Stimulated activated CD4-positive, alpha-beta T cell treated with anti-CD3 and anti-CD28 coated beads, Interleukin-1b, Interleukin-23, amount 100 ng/mL, for 1 hour (primary cell): ENCODE results near the gene GDI2.
"Not testable (repeated sequence)": the region's sequence is repeated elsewhere in the genome, so short reads cannot be mapped to it uniquely, and the experiment has no call there.

Experiments
- DNase-seq, 2 donors: peaks; one replicate each; pipeline ENCODE4 v3.0.0-alpha.2; 2020; ENCODE audit warnings: low read depth in 2 of 2

Gene GDI2

DNA sequence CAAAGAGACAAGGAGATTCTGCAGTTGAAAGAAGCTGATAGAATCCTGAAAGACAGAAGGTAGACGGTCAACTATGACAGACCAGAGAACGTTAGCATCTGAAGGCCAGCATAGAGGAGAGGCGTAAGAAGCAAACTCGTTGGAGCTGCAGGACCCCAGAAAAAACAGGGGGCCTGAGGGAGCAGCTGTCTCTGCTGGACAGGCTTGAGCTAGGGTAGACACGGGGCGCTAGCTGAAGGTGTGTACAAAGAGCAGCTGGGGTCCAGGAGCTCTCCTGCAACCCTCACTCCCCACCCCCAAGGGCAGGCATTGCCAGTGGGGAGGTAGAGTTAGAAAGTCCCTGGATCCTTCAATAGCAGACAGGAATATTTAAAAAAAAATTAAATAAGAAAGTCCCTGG, 14.6 kb upstream of the GDI2 start:
- DNase-seq, result no peak

DNA sequence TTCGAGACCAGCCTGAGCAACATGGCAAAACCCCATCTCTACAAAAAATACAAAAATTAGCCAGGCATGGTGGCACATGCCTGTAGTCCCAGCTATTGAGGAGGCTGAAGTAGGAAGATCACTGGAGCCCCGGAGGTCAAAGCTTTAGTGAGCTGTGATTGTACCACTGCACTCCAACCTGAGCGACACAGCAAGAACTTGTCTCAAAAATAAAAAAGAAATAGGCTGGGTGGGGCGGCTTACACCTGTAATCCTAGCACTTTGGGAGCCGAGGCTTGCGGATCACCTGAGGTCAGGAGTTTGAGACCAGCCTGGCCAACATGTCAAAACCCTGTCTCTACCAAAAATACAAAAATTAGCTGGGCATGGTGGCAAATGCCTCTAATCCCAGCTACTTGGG, 13.3 kb upstream of the GDI2 start:
- not testable (repeated sequence) for DNase-seq

DNA sequence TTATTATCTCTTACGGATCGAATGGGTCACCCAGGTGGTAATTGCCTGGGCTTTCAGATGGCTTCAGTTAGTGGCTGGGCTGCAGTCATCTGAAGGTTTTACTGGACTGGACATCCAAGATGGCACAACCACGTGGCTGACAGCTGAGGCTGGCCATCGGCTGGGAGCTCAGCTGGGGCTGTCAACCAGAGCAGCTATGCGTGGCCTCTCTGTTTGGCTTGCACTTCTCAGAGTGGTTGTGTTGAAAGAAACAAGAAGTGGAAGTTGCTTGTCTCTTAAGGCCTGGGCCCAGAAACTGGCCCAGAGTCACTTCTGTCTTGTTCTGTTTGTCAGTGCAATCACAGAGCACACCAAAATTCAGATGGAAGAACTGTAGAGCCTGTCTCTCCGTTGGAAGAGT, 5.7 kb upstream of the GDI2 start:
- no peak for DNase-seq

DNA sequence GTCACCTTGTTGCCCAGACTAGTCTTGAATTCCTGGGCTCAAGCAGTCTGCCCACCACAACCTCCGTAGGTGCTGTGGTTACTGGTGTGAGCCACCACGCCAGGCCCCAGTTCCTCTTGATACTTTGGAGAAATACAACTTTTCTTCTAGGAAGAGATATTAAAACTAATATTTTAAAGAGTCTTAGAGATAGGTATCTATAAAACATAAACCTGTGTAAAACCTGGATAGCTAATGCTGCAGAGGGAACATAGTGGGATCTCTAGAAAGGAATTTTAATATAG, 4.8 kb upstream of the GDI2 start:
- no peak for DNase-seq

DNA sequence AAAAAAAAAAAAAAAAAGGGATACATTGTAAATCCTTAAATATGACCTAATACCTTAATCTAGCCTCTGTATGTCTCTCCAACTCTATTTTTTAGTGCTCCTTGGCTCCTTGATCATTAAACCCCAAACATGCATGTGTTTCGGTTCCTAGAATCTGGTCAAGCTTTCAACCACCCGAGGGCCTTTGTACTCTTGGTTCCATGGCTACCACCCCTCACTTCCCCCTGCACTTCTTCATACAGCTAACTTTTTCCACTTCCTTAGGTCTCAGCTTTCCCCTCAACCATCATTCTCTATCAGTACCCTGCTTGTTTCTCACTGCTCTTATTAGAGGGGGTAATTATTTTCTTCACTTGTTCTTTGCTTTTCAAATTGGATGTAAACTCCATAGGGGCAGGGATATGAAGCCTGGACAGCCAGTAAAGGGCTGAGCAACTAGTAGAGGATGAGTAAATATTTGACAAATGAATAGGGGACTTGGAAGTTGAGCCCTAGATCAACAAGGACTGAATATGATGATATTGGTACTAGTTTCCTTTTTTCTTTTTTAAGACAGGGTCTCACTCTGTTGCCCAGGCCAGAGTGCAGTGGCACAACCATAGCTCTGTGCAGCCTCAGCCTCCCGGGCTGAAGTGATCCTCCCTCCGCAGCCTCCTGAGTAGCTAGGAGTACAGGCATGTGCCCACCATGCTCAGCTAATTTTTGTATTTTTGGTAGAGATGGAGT, 4.3 kb upstream of the GDI2 start:
- no peak for DNase-seq

DNA sequence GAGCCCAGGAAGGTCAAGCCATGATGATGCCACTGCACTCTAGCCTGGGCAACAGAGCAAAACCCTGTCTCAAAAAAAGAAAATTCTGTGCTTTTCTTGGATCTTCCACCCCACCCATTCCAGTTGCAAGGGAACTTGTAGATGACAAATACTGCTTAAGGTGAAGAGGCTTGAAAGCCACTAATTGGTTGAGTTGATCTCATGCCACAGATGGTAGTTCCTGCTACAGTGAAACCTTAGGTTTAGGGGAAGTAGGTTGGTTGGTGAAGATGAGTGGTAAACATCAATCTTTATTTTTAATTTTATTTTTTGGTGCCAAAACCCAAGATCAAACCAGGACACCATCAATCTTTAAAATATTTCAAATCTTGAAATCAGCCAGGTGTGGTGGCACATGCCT, 2.9 kb upstream of the GDI2 start:
- DNase-seq, result no peak

DNA sequence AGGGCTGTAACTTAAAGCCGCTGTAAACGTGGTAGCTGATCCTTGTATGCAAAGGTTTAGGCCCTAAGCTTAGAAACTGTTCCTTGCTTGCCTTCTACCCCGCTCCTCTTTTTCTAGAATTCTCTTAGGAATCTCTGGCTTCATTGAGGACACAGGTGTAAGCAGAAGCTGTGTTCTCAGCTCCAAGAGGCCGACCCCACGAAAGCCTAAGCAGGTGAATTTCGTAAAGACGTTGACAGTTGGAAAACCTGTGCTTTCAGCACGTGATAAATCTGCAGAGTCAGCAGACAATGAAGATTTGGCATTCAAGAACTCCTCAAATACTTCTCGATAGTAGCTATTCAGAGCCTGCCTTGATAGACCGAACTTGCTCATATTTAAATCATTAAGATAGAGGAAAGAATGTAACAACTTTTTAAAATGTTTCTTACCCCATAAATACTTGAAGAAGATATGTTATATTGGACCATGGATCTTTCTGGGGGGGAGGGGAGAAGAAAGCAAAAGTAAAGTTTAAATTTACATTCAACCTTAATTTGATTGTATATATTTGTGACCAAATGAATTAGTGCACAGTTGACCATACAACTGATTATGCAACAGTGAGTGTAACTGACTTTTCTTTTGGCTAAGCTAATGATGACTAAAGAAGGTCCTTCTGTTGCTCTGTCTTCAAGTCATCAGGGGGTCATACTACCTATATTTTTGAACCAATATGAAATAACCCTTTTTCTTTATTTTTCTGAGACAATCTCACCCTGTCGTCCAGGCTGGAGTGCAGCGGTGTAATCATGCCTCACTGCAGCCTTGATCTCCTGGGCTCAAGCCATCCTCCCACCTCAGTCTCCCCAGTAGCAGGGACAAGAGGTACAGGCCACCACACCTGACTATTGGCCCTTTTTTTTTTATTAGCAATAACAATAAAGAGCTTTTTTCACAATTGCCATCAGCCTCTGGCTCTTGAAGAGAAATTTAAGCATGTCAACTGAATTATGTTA, 1.2 kb upstream of the GDI2 start:
- no peak for DNase-seq

DNA sequence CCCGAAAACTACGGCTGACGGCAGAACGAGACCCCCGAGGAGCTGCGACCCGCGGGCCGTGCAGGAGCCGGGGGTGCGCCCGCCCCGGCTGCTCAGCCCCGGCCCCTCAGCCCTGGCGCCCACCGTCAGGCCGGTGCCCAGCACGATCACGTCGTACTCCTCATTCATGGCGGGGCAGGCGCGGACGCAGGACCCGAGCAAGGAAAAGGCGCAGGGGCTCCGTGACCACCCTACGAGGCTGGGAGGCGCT, 218 bp downstream of the GDI2 start:
- DNase-seq, result no peak

DNA sequence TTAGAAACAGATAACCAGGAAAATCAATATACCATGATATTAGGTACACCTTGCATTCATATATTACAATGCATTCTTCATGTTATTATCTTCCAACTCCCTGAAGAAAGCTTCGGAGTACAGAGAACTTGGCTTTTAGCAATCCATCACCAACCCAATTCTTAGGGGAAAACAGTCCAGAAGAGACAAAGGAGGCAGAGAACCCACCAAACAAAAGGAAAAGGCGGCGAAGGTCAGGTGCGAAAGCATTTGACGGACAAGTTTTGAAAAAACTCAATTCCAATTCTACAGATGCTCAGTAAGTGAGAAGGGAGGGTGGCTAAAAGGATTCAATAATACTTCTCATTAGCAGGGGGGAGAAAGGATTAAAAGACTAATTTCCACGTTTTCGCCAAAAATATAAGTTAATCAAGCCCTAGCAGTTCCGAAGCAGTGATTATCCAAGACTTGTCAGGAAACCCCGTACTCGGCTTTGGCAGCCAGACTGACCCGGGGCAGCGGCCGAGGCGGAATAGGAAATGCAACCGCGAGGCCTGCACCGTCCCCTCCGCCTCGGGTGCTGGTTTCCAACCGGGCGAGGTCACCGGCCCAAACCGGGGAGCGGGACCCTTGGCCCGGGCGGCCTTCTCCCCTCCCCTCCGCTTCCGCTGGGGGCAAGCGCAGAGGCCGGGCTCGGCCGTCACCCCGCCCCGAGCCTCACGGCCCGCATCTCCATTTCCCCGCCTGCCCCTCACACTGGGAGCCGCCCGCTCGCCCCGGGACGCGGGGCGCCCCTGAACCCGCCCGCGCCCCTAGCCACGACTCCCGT, 747 bp downstream of the GDI2 start:
- DNase-seq, result no peak

DNA sequence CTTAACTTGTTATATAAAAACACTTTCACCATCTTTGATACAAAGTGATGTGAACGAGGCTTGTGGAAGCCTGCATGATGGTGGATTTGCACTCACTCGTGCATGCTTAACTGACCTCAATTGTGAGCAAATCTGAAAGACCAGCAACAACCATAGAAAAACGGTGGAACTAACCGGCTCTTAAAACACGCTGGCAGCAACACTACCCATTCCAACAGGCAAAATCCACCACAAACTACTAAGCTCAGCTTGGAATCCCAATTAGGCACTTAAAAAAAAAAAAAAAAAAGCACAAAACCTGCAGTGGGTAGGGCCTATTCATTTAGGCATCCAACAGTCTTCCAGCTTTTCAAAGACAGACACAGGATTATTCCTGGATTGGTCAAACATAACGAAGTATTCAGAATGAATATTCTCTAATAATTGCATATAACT, 1.8 kb downstream of the GDI2 start:
- no peak for DNase-seq

DNA sequence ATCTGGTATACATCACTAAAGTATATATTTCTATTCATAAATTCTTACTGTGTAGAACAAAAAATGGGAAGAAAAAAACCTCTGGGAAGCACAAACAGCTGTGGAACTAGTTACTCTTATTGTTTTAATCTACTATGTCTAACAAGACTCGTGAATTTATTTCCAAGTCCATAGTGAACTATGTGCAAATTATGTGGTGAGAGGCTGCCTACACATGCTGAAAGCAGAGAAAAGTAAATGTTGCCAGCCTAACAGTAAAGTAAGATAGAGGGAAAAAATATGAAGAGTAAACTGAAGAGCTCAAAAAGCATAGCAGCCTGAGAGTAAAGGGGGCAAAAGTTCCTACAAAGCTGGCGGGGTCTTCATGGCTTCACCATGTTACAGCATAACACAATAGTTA, 3.0 kb downstream of the GDI2 start:
- DNase-seq, result no peak

DNA sequence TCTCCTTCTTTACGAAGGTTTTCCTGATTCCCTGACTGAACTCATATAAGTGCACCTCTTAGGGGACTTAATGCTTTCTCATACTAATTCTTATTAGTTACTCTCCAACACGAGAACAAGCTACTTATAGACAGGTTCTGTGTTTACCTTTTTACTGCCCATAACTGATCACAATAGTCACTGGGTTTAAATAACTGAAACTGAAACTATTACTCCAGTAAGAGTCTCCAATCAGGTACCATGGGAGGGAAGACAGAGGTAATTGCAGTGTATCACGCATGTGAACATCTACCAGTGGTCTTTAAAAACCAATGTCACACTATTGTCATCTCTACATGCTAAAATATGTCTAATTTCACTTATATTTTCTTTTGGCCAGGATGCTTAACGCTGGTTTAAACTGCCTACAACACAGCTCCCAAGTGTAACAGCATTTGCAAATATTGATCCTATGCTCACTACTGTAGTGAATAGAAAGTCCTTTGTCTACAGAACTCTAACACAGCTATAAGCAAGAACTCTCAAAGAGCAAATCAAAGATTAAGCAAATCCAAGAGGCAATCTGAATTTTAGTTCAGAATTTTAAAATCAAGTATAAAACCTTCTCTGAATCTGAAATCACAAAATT, 3.6 kb downstream of the GDI2 start:
- DNase-seq, result no peak

DNA sequence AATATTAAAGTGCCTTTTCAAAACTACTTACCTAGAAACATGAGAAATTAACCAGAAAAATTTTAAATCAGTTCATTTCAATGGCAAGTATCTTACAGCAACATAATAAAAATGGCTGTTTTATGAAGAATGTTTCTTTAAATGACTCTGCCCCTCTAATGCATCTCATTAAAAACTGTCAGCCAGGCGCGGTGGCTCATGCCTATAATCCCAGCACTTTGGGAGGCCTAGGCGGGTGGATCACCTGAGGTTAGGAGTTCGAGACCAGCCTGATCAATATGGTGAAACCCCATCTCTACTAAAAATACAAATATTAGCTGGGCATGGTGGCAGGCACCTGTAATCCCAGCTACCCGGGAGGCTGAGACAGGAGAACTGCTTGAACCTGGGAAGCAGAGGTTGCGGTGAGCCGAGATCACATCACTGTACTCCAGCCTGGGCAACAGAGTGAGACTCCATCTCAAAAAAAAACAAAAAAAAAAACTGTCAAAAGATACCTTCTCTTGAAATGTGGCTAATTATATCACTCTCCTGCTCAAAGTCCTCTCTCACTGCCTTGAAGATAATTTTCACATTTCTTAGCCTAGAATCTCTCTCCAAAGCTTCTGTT, 4.3 kb downstream of the GDI2 start:
- not testable (repeated sequence) for DNase-seq

DNA sequence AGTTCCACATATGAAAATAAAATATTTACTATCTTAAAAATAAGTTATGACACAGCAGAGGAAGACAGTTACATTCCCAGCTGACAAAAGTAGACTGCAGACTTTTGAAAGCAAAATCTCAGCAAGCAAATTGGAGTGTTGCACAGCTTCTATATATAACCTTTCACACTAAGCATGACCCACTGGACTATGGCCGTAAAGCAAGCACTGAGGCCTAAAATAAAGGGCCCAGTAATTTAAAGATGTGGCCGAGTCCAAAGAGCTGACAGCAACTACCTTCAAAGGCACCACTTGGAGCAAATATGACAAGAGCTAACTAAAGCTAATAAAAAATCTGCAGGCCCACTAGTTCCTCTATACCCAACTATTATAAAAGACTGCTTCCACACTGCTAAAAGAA, 6.5 kb downstream of the GDI2 start:
- DNase-seq, result no peak

DNA sequence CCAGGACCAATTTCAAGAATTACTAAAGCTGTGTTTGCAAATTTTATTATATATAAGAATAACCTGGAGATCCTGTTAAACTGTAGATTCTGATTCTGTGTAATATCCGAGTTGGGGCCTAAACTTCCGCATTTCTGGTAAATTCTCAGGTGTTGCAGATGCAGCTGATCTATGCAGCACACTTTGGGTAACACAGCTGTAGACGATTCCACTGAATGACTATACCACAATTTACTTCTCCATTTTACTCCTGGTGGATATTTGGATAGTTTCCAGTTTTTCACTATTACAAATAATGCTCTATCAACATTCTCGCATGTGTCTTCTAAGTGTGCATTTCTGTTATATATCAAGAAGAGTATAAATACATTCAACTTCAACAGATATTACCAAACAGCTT, 7.5 kb downstream of the GDI2 start:
- DNase-seq, result no peak

DNA sequence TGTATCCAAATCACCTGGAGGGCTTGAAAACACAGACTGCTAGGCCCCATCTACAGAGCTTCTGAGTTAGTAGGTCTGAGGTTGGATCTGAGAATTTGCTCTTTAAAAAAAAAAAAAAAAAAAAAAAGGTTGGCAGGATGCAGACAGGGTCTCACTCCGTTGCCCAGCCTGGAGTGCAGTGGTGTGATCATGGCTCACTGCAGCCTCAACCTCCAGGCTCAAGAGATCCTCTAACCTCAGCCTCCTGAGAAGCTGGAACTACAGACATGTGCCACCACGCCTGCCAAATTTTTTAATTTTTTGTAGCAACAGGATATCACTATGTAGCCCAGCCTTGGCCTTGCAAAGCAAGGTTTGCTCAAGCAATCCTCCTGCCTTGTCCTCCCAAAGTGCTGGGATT, 8.0 kb downstream of the GDI2 start:
- no peak for DNase-seq

DNA sequence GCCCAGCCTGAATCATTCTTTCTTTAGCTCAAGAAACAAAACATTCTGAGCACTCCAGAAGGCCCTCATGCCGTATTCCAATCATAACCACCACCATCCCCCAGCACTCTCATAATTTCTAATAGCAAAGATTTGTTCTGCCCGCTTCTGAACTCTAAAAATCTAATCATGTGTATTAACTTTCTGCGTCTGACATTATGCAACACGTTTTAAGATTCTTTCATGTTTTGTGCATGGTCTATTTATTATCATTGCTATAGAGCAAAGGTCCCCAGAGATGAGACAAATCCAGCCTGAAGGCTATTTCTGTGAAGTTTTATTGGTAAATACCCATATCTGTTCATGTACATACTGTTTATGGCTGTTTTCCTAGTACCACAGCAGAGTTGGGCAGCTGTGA, 8.8 kb downstream of the GDI2 start:
- DNase-seq, result no peak

DNA sequence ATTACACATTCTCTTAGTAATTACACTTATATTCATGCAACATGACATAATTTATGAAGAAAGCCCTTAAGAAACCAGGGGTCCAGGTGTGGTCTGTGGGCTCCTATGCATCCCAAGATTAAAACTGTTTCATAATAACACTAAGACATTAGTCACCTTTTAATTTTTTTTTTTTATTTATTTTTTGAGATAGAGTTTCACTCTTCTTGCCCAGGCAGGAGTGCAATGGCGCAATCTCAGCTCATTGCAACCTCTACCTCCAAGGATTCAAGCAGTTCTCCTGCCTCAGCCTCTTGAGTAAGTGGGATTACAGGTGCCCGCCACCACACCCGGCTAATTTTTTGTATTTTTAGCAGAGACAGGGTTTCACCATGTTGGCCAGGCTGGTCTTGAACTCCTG, 12.5 kb downstream of the GDI2 start:
- DNase-seq, result no peak

DNA sequence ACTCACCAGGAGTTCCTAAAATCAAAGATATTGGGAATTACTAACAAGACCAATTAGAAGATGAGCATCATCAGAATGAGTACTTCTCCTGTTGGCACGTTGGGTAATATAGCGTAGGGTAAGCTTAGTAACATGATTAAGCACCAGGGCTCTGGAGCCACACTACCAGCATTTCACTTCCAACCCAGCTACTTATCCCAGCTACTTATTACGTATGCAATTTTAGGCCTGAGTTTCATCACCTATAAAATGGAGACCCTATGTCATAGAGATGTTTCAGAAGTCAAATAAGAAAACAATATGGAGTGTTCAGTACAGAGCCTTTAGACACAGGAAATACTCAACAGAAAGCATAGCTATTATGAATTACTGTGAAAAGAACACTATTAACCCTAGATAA, 19.0 kb downstream of the GDI2 start:
- DNase-seq, result no peak

DNA sequence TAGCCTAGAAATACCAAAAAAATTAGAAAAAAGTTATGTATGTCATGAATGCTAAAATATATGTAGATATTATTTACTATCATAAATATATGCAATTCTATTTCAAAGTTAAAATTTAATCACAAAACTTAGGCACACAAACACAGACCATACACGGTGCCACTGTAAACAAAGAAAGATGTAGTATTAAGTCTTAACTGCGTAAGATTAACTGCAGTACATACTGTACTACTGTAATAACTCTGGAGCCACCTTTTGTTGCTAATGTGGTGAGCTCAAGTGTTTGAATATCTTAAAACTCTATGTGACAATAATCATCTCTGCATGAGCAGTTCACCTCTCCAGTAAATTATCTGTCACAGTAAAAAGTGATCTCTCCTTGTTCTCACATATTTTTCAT, 23.6 kb downstream of the GDI2 start:
- no peak for DNase-seq

DNA sequence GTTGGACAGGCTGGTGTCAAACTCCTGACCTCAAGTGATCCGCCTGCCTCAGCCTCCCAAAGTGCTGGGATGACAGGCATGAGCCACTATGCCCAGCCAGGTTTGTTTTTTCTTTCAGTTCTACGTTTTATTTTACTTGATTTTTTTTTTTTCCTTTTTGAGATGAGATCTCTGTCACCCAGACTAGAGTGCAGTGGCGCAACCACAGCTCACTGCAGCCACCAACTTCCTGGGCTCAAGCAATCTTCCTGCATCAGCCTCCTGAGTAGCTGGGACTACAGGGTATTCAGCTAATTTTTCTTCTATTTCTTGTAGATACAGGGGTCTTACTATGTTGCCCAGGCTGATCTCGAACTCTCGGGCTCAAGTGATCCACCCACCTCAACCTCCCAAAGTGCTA, 24.3 kb downstream of the GDI2 start:
- no peak for DNase-seq

DNA sequence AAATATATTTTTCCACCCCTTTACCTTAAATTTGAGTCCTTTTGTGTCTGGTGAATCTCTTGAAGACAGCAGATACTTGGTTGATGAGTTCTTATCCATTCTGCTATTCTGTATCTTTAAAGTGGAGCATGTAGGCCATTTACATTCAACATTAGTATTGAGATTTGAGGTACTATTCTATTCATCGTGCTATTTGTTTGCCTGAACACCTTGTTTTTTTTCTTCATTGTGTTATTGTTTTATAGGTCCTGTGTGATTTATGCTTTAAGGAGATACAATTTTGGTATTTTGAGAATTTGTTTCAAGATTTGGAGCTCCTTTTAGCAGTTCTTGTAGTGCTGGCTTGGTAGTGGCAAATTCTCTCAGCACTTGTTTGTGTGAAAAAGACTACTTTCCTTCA, 29.9 kb downstream of the GDI2 start:
- DNase-seq, result no peak
